HL-60 (cell line): ENCODE data around the gene IFNA21.

ENCODE experiments used
- POLR2AphosphoS5 ChIP-seq: IDR thresholded peaks from 2 replicates; pipeline ENCODE4 v1.6.1; 2012; ENCODE audit warnings: low read depth
- TF ChIP-seq, protein P1 (sequence below): IDR thresholded peaks from 2 replicates; pipeline ENCODE4 v1.6.1; 2012; ENCODE audit warnings: low read depth; ENCODE audit not compliant: insufficient replicate concordance

DNA sequence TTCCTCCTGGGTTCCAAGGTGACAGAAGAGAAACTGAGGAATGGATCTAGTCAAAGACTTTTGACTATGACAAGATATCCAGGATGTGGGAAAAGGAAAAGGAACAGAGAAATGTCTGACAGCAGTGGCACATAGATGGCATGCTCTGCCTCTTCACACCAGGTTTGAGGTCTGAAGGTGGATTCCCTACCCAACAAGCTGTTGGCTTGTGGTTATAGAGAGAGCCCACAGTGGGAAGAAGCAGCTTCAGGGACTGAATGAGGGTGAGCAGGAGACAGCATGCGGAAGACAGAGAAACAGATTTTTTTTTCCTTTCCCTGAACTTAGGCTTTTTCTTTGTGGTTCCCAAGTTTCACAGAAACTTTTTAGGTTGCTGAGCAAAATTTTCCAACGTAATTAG lies 45.4 kb downstream of the IFNA21 start:
- TF ChIP-seq POLR2AphosphoS5 = no peak
- TF ChIP-seq, protein P1, sequence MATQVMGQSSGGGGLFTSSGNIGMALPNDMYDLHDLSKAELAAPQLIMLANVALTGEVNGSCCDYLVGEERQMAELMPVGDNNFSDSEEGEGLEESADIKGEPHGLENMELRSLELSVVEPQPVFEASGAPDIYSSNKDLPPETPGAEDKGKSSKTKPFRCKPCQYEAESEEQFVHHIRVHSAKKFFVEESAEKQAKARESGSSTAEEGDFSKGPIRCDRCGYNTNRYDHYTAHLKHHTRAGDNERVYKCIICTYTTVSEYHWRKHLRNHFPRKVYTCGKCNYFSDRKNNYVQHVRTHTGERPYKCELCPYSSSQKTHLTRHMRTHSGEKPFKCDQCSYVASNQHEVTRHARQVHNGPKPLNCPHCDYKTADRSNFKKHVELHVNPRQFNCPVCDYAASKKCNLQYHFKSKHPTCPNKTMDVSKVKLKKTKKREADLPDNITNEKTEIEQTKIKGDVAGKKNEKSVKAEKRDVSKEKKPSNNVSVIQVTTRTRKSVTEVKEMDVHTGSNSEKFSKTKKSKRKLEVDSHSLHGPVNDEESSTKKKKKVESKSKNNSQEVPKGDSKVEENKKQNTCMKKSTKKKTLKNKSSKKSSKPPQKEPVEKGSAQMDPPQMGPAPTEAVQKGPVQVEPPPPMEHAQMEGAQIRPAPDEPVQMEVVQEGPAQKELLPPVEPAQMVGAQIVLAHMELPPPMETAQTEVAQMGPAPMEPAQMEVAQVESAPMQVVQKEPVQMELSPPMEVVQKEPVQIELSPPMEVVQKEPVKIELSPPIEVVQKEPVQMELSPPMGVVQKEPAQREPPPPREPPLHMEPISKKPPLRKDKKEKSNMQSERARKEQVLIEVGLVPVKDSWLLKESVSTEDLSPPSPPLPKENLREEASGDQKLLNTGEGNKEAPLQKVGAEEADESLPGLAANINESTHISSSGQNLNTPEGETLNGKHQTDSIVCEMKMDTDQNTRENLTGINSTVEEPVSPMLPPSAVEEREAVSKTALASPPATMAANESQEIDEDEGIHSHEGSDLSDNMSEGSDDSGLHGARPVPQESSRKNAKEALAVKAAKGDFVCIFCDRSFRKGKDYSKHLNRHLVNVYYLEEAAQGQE = no peak
